ENCODE results near the gene TET2.

Gene TET2

GRCh38 chr4:105133976-105134375 is 12.7 kb upstream of the TET2 start:
- no peak overlapping the region for H3K18ac ChIP-seq (ENCODE audit: low read length)
- no peak overlapping the region for H2BK5ac ChIP-seq (ENCODE audit: low read length)
- WGBS, 2 donors (ENCODE audit: extremely low coverage in 2 of 2, insufficient read length in 2 of 2, insufficient replicate concordance in 1 of 2) = no CpG with 5 or more reads among the region's 2 CpGs
- no peak overlapping the region for H3K27ac ChIP-seq (replicated peaks; ENCODE audit: low read length)
- H3K27me3 ChIP-seq (ENCODE audit: control insufficient read depth in 3 of 3, insufficient read depth in 3 of 3, low read depth in 1 of 3, low read length in 3 of 3) = peaks cover 0 to 2% (median 0%) of the 10 kb centered on the region in 3 experiments
- H3K4me1 ChIP-seq (ENCODE audit: control insufficient read depth in 2 of 2, insufficient read depth in 1 of 2, low read depth in 1 of 2, low read length in 2 of 2) = no peaks in the 10 kb centered on the region
- H3K4ac ChIP-seq (ENCODE audit: low read length) = no peak overlapping the region
- no peak overlapping the region for H3K23ac ChIP-seq (ENCODE audit: low read depth, low read length, poor library complexity)
- H3K9me3 ChIP-seq (replicated peaks in 1 of 2; ENCODE audit: control insufficient read depth in 2 of 2, insufficient read depth in 1 of 2, low read depth in 1 of 2, low read length in 2 of 2) = no peaks in the 10 kb centered on the region
- H3K4me2 ChIP-seq (ENCODE audit: insufficient read depth, low read length, poor library complexity, severe bottlenecking) = no peak overlapping the region
- no peak for DNase-seq (ENCODE audit: low spot score)
- no peak overlapping the region for H4K8ac ChIP-seq (ENCODE audit: low read depth, low read length)
- no peak overlapping the region for H2BK15ac ChIP-seq (ENCODE audit: low read length)
- no peak overlapping the region for H3K9ac ChIP-seq (ENCODE audit: low read depth, low read length, poor library complexity)
- H3K4me3 ChIP-seq (ENCODE audit: low read length in 2 of 2) = no peak overlapping the region
- H4K91ac ChIP-seq (ENCODE audit: low read depth, low read length, poor library complexity) = no peak overlapping the region
- no peak overlapping the region for H2BK12ac ChIP-seq (ENCODE audit: low read length)
- no peak overlapping the region for H2BK120ac ChIP-seq (ENCODE audit: low read depth, low read length)
- no peaks in the 10 kb centered on the region for H3K36me3 ChIP-seq (replicated peaks in 1 of 2; ENCODE audit: control insufficient read depth in 2 of 2, insufficient read depth in 2 of 2, low read length in 2 of 2)
- H3K14ac ChIP-seq (ENCODE audit: low read length) = no peak overlapping the region
- no peak overlapping the region for H2AK5ac ChIP-seq (ENCODE audit: low read depth, low read length)
- H3K79me1 ChIP-seq (ENCODE audit: low read depth, low read length) = no peaks in the 10 kb centered on the region
- H2AFZ ChIP-seq (ENCODE audit: low read length) = no peak overlapping the region

GRCh38 chr4:105135785-105136184 is 10.9 kb upstream of the TET2 start:
- 100% methylated on average over 1 of the region's 2 CpGs; no CpG with 5 or more reads in 1 of the 2 donors for WGBS, 2 donors (ENCODE audit: extremely low coverage in 2 of 2, insufficient read length in 2 of 2, insufficient replicate concordance in 1 of 2)
- Histone ChIP-seq H2BK120ac (ENCODE audit: low read depth, low read length) (no peak overlapping the region), H3K27me3 (ENCODE audit: control insufficient read depth in 3 of 3, insufficient read depth in 3 of 3, low read depth in 1 of 3, low read length in 3 of 3) (no peaks in the 10 kb centered on the region), H2BK12ac (ENCODE audit: low read length) (no peak overlapping the region), H3K4me1 (ENCODE audit: control insufficient read depth in 2 of 2, insufficient read depth in 1 of 2, low read depth in 1 of 2, low read length in 2 of 2) (no peaks in the 10 kb centered on the region), H2BK5ac (ENCODE audit: low read length) (no peak overlapping the region), H3K9me3 (replicated peaks in 1 of 2; ENCODE audit: control insufficient read depth in 2 of 2, insufficient read depth in 1 of 2, low read depth in 1 of 2, low read length in 2 of 2) (no peaks in the 10 kb centered on the region), H3K14ac (ENCODE audit: low read length) (no peak overlapping the region), H3K79me1 (ENCODE audit: low read depth, low read length) (no peaks in the 10 kb centered on the region), H3K18ac (ENCODE audit: low read length) (no peak overlapping the region), H3K36me3 (replicated peaks in 1 of 2; ENCODE audit: control insufficient read depth in 2 of 2, insufficient read depth in 2 of 2, low read length in 2 of 2) (no peaks in the 10 kb centered on the region), H3K9ac (ENCODE audit: low read depth, low read length, poor library complexity) (no peak overlapping the region), H4K91ac (ENCODE audit: low read depth, low read length, poor library complexity) (no peak overlapping the region), H2BK15ac (ENCODE audit: low read length) (no peak overlapping the region), H4K8ac (ENCODE audit: low read depth, low read length) (no peak overlapping the region), H2AK5ac (ENCODE audit: low read depth, low read length) (no peak overlapping the region), H3K23ac (ENCODE audit: low read depth, low read length, poor library complexity) (no peak overlapping the region), H3K4me2 (ENCODE audit: insufficient read depth, low read length, poor library complexity, severe bottlenecking) (no peak overlapping the region), H3K4ac (ENCODE audit: low read length) (no peak overlapping the region), H3K27ac (replicated peaks; ENCODE audit: low read length) (no peak overlapping the region), H3K4me3 (ENCODE audit: low read length in 2 of 2) (no peak overlapping the region), H2AFZ (ENCODE audit: low read length) (no peak overlapping the region)
- no peak for DNase-seq (ENCODE audit: low spot score)

GRCh38 chr4:105137121-105137875 is 9.4 kb upstream of the TET2 start:
- Histone ChIP-seq H3K4me2 (ENCODE audit: insufficient read depth, low read length, poor library complexity, severe bottlenecking) (no peak overlapping the region), H3K14ac (ENCODE audit: low read length) (no peak overlapping the region), H3K36me3 (replicated peaks in 1 of 2; ENCODE audit: control insufficient read depth in 2 of 2, insufficient read depth in 2 of 2, low read length in 2 of 2) (no peaks in the 10 kb centered on the region), H4K8ac (ENCODE audit: low read depth, low read length) (no peak overlapping the region), H3K9me3 (replicated peaks in 1 of 2; ENCODE audit: control insufficient read depth in 2 of 2, insufficient read depth in 1 of 2, low read depth in 1 of 2, low read length in 2 of 2) (no peaks in the 10 kb centered on the region), H3K18ac (ENCODE audit: low read length) (no peak overlapping the region), H3K23ac (ENCODE audit: low read depth, low read length, poor library complexity) (no peak overlapping the region), H2BK12ac (ENCODE audit: low read length) (no peak overlapping the region), H2BK5ac (ENCODE audit: low read length) (no peak overlapping the region), H3K27me3 (ENCODE audit: control insufficient read depth in 3 of 3, insufficient read depth in 3 of 3, low read depth in 1 of 3, low read length in 3 of 3) (no peaks in the 10 kb centered on the region), H4K91ac (ENCODE audit: low read depth, low read length, poor library complexity) (no peak overlapping the region), H3K27ac (replicated peaks; ENCODE audit: low read length) (no peak overlapping the region), H2AK5ac (ENCODE audit: low read depth, low read length) (no peak overlapping the region), H3K4me3 (ENCODE audit: low read length in 2 of 2) (no peak overlapping the region), H2BK15ac (ENCODE audit: low read length) (no peak overlapping the region), H2BK120ac (ENCODE audit: low read depth, low read length) (no peak overlapping the region), H3K4me1 (ENCODE audit: control insufficient read depth in 2 of 2, insufficient read depth in 1 of 2, low read depth in 1 of 2, low read length in 2 of 2) (no peaks in the 10 kb centered on the region), H3K79me1 (ENCODE audit: low read depth, low read length) (no peaks in the 10 kb centered on the region), H3K4ac (ENCODE audit: low read length) (no peak overlapping the region), H3K9ac (ENCODE audit: low read depth, low read length, poor library complexity) (no peak overlapping the region), H2AFZ (ENCODE audit: low read length) (no peak overlapping the region)
- no CpG with 5 or more reads among the region's 5 CpGs for WGBS, 2 donors (ENCODE audit: extremely low coverage in 2 of 2, insufficient read length in 2 of 2, insufficient replicate concordance in 1 of 2)
- DNase-seq (ENCODE audit: low spot score) = no peak

- no peak overlapping the region for H3K18ac ChIP-seq (ENCODE audit: low read length)
- no peak overlapping the region for H2BK5ac ChIP-seq (ENCODE audit: low read length)
- peaks cover 0 to 2% (median 0%) of the 10 kb centered on the region in 3 experiments for H3K27me3 ChIP-seq (ENCODE audit: control insufficient read depth in 3 of 3, insufficient read depth in 3 of 3, low read depth in 1 of 3, low read length in 3 of 3)
- H2BK15ac ChIP-seq (ENCODE audit: low read length) = no peak overlapping the region
- H2BK12ac ChIP-seq (ENCODE audit: low read length) = no peak overlapping the region
- no peak overlapping the region for H2AFZ ChIP-seq (ENCODE audit: low read length)
- H3K4me3 ChIP-seq (ENCODE audit: low read length in 2 of 2) = no peak overlapping the region
- H3K4ac ChIP-seq (ENCODE audit: low read length) = no peak overlapping the region
- H3K79me1 ChIP-seq (ENCODE audit: low read depth, low read length) = no peaks in the 10 kb centered on the region
- no peaks in the 10 kb centered on the region for H3K36me3 ChIP-seq (replicated peaks in 1 of 2; ENCODE audit: control insufficient read depth in 2 of 2, insufficient read depth in 2 of 2, low read length in 2 of 2)
- H3K9me3 ChIP-seq (replicated peaks in 1 of 2; ENCODE audit: control insufficient read depth in 2 of 2, insufficient read depth in 1 of 2, low read depth in 1 of 2, low read length in 2 of 2) = no peaks in the 10 kb centered on the region
- H3K23ac ChIP-seq (ENCODE audit: low read depth, low read length, poor library complexity) = no peak overlapping the region
- no peak overlapping the region for H3K4me2 ChIP-seq (ENCODE audit: insufficient read depth, low read length, poor library complexity, severe bottlenecking)
- H2AK5ac ChIP-seq (ENCODE audit: low read depth, low read length) = no peak overlapping the region
- H3K27ac ChIP-seq (replicated peaks; ENCODE audit: low read length) = no peak overlapping the region
- H2BK120ac ChIP-seq (ENCODE audit: low read depth, low read length) = no peak overlapping the region
- WGBS, 2 donors (ENCODE audit: extremely low coverage in 2 of 2, insufficient read length in 2 of 2, insufficient replicate concordance in 1 of 2) = no CpG with 5 or more reads among the region's 1 CpG
- no peak overlapping the region for H3K9ac ChIP-seq (ENCODE audit: low read depth, low read length, poor library complexity)
- H4K8ac ChIP-seq (ENCODE audit: low read depth, low read length) = no peak overlapping the region
- no peaks in the 10 kb centered on the region for H3K4me1 ChIP-seq (ENCODE audit: control insufficient read depth in 2 of 2, insufficient read depth in 1 of 2, low read depth in 1 of 2, low read length in 2 of 2)
- H3K14ac ChIP-seq (ENCODE audit: low read length) = no peak overlapping the region
- no peak overlapping the region for H4K91ac ChIP-seq (ENCODE audit: low read depth, low read length, poor library complexity)
- DNase-seq (ENCODE audit: low spot score) = no peak
Measured at GRCh38 chr4:105139646-105140045, 7.0 kb upstream of the TET2 start.

All from neuronal stem cell (in vitro differentiated cells).